Stimulated activated CD8-positive, alpha-beta memory T cell treated with anti-CD3 and anti-CD28 coated beads, Interleukin-4, amount 100 ng/mL, for 4 hours (primary cell): ENCODE measurements around the gene NOX4.
"Not testable (repeated sequence)": the region's sequence is repeated elsewhere in the genome, so short reads cannot be mapped to it uniquely, and the experiment has no call there.

Experiments used
- DNase-seq, 2 donors: peaks; one replicate each; pipeline ENCODE4 v3.0.0-alpha.2; 2020; ENCODE audit warnings: low read depth in 2 of 2, low spot score in 1 of 2

Gene NOX4

DNA sequence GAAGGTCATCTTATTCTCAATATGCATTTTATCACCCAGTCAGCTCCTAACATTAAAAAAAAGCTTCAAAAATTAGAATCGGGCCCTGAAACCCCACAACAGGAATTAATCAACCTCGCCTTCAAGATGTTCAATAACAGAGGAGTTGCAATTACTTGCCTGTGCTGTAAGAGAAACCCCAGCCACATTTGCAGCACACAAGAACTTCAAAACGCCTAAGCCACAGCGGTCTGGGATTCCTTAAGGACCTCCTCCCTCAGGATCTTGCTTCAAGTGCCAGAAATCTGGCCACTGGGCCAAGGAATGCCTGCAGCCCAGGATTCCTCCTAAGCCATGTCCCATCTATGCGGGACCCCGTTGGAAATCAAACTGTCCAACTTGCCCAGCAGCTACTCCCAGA is 108.2 kb downstream of the NOX4 start:
- not testable (repeated sequence) for DNase-seq

DNA sequence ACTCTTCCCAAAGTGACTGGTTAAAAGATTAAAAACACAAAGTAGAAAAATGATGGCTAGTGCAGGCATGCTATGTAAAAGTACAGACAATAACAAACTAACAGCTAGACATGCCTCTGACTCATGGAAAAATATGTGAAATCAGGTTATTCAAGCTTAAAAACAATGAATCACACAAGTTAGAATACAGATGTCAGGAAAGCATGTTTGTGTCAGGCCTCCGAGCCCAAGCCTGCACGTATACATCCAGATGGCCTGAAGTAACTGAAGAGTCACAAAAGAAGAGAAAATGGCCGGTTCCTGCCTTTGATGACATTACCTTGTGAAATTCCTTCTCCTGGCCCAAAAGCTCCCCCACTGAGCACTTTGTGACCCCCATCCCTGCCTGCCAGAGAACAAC is 110.1 kb downstream of the NOX4 start:
- no peak for DNase-seq

GRCh38 chr11:89379976-89380771 is 111.0 kb downstream of the NOX4 start:
- DNase-seq = not testable (repeated sequence)

- not testable (repeated sequence) for DNase-seq
Measured at GRCh38 chr11:89378986-89379385, 112.2 kb downstream of the NOX4 start.

DNA sequence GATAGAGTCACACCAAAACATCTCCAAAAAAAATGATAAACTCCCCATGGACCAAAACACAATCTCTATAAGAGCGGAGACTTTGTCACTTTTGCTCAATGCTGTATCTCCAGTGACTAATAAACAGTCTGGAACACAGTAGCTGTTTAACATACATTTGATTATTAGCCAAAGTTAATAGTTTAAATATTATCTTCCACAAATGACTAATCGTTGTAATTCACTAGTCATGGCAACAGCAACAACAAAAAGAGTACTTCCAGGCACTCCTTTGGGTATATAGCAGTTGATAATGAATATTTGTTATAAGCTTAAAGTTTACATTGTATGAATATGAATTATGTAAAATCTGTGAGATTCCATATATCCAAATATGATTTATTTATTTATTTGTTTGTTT is 121.8 kb downstream of the NOX4 start:
- DNase-seq = not testable (repeated sequence)

DNA sequence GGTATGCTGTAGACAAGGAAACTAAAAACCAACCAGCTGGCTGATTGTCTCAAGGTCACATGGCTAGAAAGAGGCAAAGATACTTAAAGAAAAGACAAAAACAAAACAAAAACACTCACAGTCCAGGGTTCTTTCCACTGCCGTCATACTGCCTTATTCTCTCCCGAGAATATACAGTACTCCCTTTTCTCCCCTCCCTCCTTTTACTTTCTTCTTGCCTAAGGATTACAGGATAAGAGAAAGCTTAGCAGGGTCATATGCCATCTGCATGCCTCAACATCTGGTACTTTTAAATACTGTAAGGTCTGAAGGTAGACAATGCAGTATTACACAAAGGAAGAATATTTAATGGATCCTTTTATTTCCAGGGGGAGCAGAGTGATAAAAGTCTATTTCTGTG is 126.3 kb downstream of the NOX4 start:
- not testable (repeated sequence) for DNase-seq

GRCh38 chr11:89361734-89362133 is 129.4 kb downstream of the NOX4 start:
- no peak for DNase-seq

DNA sequence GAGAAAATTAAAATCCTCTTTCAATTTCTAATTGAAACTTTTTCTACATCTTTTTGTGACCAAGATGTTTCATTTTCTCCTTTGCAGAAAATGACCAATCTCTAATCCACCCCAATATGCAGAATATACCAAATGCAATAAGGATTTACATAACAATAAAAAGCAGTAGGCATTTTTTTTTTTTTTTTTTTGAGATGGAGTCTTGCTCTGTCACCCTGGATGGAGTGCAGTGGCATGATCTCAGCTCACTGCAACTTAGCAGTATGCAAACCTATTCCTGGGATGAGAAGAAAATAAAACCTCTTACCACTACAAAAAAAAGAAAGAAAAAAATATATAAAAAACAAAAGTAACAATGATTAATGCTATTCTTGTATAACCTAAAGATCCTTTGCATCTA is 132.0 kb downstream of the NOX4 start:
- not testable (repeated sequence) for DNase-seq

DNA sequence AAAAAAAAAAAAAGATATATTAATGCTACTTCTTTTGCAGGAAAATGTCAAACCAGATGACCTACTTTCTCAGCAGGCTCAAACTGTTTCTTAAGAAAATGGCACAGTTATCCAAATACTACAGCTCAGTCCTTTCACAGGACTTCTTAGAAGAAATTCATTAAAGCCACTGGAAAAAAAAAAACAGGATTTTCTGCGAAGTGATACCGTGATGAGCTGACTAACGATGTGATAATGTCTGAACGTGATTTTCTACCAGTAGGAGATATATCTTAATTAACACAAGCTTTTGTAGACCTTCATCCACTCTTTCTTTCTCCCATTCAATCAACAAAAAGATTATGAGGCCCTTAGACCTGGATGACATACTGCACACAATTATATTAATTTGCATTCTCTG is 132.4 kb downstream of the NOX4 start:
- no peak for DNase-seq

GRCh38 chr11:89355646-89356045 is 135.5 kb downstream of the NOX4 start:
- no peak for DNase-seq

GRCh38 chr11:89354513-89354912 is 136.7 kb downstream of the NOX4 start:
- DNase-seq = not testable (repeated sequence)

GRCh38 chr11:89347071-89347470 is 144.1 kb downstream of the NOX4 start:
- no peak for DNase-seq

- no peak for DNase-seq
Measured at GRCh38 chr11:89346601-89347000, 144.6 kb downstream of the NOX4 start.

DNA sequence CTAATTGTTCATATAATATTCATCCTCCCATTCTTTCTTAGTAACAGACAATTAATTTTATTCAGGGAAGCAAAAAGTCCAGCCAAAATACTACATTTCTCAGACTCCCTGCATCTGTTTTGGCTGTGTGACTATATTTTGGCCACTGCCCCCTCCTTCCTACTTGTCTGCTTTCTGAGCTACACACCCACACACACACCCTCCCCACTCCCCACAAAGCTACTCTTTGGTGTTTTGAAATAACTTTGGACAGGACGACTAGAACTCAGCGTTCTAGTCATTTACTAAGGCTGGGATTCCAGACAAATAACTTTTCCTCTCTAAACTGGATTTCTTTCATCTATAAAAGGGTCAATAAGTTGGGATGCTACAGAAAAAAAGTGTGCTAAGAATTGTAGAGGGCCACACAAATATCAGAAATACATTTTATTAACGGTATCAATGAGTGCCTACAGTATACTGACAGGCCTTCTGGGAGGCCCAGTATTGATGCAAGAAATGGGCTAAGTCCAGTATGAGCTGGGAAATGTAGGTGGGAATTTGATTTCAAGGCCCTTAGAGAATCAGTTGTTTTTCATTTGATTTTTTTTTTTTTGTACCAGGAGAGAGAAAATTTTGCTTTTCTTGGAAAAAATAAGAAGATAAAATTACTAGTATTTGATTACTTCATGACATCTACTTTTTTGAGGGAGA is 148.1 kb downstream of the NOX4 start:
- DNase-seq = not testable (repeated sequence)

- DNase-seq = not testable (repeated sequence)
Measured at GRCh38 chr11:89340450-89340849, 150.7 kb downstream of the NOX4 start.

DNA sequence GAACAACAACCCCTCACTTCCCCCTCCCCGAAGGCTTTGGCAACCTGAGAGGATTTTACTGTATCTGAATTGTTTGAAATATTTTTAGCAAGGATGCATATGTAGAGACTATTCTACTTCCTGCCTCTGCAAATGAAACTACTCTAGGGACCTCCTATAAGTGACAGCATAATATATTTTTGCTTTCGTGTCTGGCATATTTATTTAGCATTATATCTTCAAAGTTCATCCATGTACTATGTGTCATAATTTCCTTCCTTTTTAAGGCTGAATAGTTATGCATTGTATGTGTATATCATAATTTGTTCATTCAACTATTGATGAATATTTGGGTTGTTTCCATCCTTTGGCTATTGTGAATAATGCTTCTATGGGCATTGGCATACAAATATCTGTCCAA is 153.1 kb downstream of the NOX4 start:
- DNase-seq = not testable (repeated sequence)

GRCh38 chr11:89337100-89337650 is 154.0 kb downstream of the NOX4 start:
- DNase-seq = not testable (repeated sequence)

DNA sequence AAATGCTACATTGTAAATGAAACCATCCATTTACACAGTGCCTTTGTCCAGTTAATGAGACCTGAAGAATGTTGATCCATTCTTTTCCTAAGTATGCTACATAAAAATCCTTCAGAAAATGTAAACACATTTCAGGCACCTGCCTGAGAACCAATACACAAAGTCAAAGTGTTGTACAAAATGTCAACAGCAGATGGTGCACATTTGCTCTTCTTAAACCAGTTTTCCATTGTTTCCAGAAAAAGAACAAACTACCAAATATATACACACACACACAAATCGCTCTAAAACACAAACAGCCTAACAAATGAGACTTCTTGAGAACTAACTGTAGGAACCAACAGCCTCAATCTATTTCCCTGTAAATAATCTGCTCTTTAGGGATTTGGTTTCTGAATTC is 157.5 kb downstream of the NOX4 start:
- DNase-seq = not testable (repeated sequence)

DNA sequence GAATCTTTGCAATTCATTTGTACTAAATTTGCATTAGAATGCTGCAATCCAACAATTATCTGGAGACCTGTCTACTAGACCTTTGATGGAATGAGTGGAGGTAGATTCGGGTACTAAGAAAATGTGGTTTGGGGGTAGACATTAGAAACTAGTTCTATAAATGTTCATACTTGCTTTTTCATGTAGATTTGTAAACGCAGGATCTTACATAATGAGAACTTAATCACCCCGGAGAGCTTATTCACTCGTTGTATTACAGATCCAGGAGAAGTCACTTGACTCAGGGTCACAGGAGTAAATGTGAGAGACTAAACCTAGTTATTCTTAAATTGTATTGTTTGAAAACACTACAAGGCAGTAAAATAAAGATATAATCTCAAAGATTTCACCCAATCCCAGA is 159.2 kb downstream of the NOX4 start:
- DNase-seq = not testable (repeated sequence)

DNA sequence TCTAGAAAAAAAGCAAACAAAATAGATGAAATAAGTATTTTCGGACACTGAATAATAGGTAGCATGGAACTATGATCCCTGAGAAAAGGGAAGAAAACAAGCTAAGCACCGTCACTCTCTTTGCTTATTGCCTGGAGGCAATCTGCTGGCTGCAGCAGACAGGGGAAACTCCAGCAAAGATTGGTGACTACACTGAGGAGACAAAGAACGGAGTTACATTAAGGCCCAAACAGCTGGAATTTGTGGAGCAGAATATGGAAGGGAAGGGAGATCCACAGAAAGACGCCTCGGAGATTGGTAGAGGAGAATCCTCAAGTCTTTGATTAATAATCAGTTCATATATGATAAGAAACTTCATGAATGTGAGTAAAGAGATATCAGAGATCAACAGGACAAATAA is 163.3 kb downstream of the NOX4 start:
- no peak for DNase-seq

GRCh38 chr11:89321401-89321800 is 169.8 kb downstream of the NOX4 start:
- DNase-seq = no peak

- DNase-seq = not testable (repeated sequence)
Measured at GRCh38 chr11:89310607-89311006, 180.6 kb downstream of the NOX4 start.
